ENCODE data around the gene CHIA.
"Not testable (repeated sequence)": the region's sequence is repeated elsewhere in the genome, so short reads cannot be mapped to it uniquely, and the experiment has no call there.

The CHIA gene

GRCh38 chr1:111285879-111286278, 4.8 kb upstream of the CHIA start:
- no peak for DNase-seq (ENCODE audit: low spot score)

- DNase-seq (ENCODE audit: low spot score): no peak
Measured at GRCh38 chr1:111286912-111287311, 3.7 kb upstream of the CHIA start.

GRCh38 chr1:111289371-111289770, 1.3 kb upstream of the CHIA start:
- no peak for DNase-seq (ENCODE audit: low spot score)

- no peak for DNase-seq (ENCODE audit: low spot score)
Measured at GRCh38 chr1:111290104-111290503, 547 bp upstream of the CHIA start.

GRCh38 chr1:111294390-111294789, 3.7 kb downstream of the CHIA start:
- no peak for DNase-seq (ENCODE audit: low spot score)

- DNase-seq (ENCODE audit: low spot score): no peak
Measured at GRCh38 chr1:111302374-111302773, 11.7 kb downstream of the CHIA start.

- DNase-seq (ENCODE audit: low spot score): no peak
Measured at GRCh38 chr1:111309690-111310089, 19.0 kb downstream of the CHIA start.

GRCh38 chr1:111318523-111318922, 27.9 kb downstream of the CHIA start:
- no peak for DNase-seq (ENCODE audit: low spot score)

GRCh38 chr1:111320066-111320879, 29.6 kb downstream of the CHIA start:
- DNase-seq (ENCODE audit: low spot score): no peak

GRCh38 chr1:111323231-111323630, 32.6 kb downstream of the CHIA start:
- DNase-seq (ENCODE audit: low spot score): no peak

GRCh38 chr1:111332190-111332589, 41.5 kb downstream of the CHIA start:
- DNase-seq (ENCODE audit: low spot score): no peak

GRCh38 chr1:111334169-111334568, 43.5 kb downstream of the CHIA start:
- no peak for DNase-seq (ENCODE audit: low spot score)

GRCh38 chr1:111335214-111335877, 44.7 kb downstream of the CHIA start:
- not testable (repeated sequence) for DNase-seq (ENCODE audit: low spot score)

GRCh38 chr1:111338849-111339248, 48.2 kb downstream of the CHIA start:
- DNase-seq (ENCODE audit: low spot score): not testable (repeated sequence)

GRCh38 chr1:111346089-111346885, 55.6 kb downstream of the CHIA start:
- peak; percentile 25 for DNase-seq (ENCODE audit: low spot score)

GRCh38 chr1:111347026-111347425, 56.4 kb downstream of the CHIA start:
- DNase-seq (ENCODE audit: low spot score): no peak

- no peak for DNase-seq (ENCODE audit: low spot score)
Measured at GRCh38 chr1:111351700-111352099, 61.0 kb downstream of the CHIA start.

- no peak for DNase-seq (ENCODE audit: low spot score)
Measured at GRCh38 chr1:111354584-111354983, 63.9 kb downstream of the CHIA start.

GRCh38 chr1:111358964-111359363, 68.3 kb downstream of the CHIA start:
- no peak for DNase-seq (ENCODE audit: low spot score)

- DNase-seq (ENCODE audit: low spot score): no peak
Measured at GRCh38 chr1:111359376-111359775, 68.7 kb downstream of the CHIA start.

GRCh38 chr1:111360257-111360656, 69.6 kb downstream of the CHIA start:
- not testable (repeated sequence) for DNase-seq (ENCODE audit: low spot score)

- DNase-seq (ENCODE audit: low spot score): no peak
Measured at GRCh38 chr1:111361761-111362160, 71.1 kb downstream of the CHIA start.

- DNase-seq (ENCODE audit: low spot score): no peak
Measured at GRCh38 chr1:111364690-111365089, 74.0 kb downstream of the CHIA start.
